ENCODE measurements around the gene JARID2.

JARID2 gene

GRCh38 chr6:15473174-15473573 lies 227.3 kb downstream of the JARID2 start:
- Histone ChIP-seq H3K27ac (no peak overlapping the region), H3K4me1 (peaks cover 20% of the 10 kb centered on the region), H3K9ac (no peak overlapping the region), H3K9me3 (ENCODE audit: control insufficient read depth, low read length) (no peaks in the 10 kb centered on the region), H2AFZ (no peak overlapping the region), H3K36me3 (ENCODE audit: control insufficient read depth, insufficient read depth, low read length) (no peaks in the 10 kb centered on the region), H3K4me2 (ENCODE audit: low read length) (no peak overlapping the region), H3K4me3 (ENCODE audit: low read depth, low read length) (no peak overlapping the region), H3K27me3 (ENCODE audit: control insufficient read depth, insufficient read depth, low read length) (no peaks in the 10 kb centered on the region), H3K79me2 (peaks cover 3% of the 10 kb centered on the region)
- no peak for TF ChIP-seq CTCF (IDR thresholded peaks at IDR 0.05)

- Histone ChIP-seq H3K9me3 (ENCODE audit: control insufficient read depth, low read length) (no peaks in the 10 kb centered on the region), H3K79me2 (peaks cover 3% of the 10 kb centered on the region), H2AFZ (no peak overlapping the region), H3K4me1 (peaks cover 20% of the 10 kb centered on the region), H3K36me3 (ENCODE audit: control insufficient read depth, insufficient read depth, low read length) (no peaks in the 10 kb centered on the region), H3K27me3 (ENCODE audit: control insufficient read depth, insufficient read depth, low read length) (no peaks in the 10 kb centered on the region), H3K4me2 (ENCODE audit: low read length) (no peak overlapping the region), H3K27ac (peak overlapping the region; percentile 33), H3K4me3 (ENCODE audit: low read depth, low read length) (no peak overlapping the region), H3K9ac (no peak overlapping the region)
- no peak for TF ChIP-seq CTCF (IDR thresholded peaks at IDR 0.05)
These were observed 227.9 kb downstream of the JARID2 start for GRCh38 chr6:15473741-15474161.

GRCh38 chr6:15474196-15474595 lies 228.3 kb downstream of the JARID2 start:
- Histone ChIP-seq H3K4me3 (ENCODE audit: low read depth, low read length) (no peak overlapping the region), H2AFZ (no peak overlapping the region), H3K27me3 (ENCODE audit: control insufficient read depth, insufficient read depth, low read length) (no peaks in the 10 kb centered on the region), H3K4me1 (peaks cover 20% of the 10 kb centered on the region), H3K9me3 (ENCODE audit: control insufficient read depth, low read length) (no peaks in the 10 kb centered on the region), H3K36me3 (ENCODE audit: control insufficient read depth, insufficient read depth, low read length) (no peaks in the 10 kb centered on the region), H3K4me2 (ENCODE audit: low read length) (no peak overlapping the region), H3K79me2 (peaks cover 5% of the 10 kb centered on the region), H3K9ac (no peak overlapping the region), H3K27ac (no peak overlapping the region)
- no peak for TF ChIP-seq CTCF (IDR thresholded peaks at IDR 0.05)

- Histone ChIP-seq H3K9me3 (ENCODE audit: control insufficient read depth, low read length) (no peaks in the 10 kb centered on the region), H3K4me3 (ENCODE audit: low read depth, low read length) (no peak overlapping the region), H3K27ac (peak overlapping the region; percentile 70), H3K4me1 (peaks cover 20% of the 10 kb centered on the region), H3K36me3 (ENCODE audit: control insufficient read depth, insufficient read depth, low read length) (no peaks in the 10 kb centered on the region), H3K9ac (no peak overlapping the region), H3K4me2 (ENCODE audit: low read length) (no peak overlapping the region), H3K27me3 (ENCODE audit: control insufficient read depth, insufficient read depth, low read length) (no peaks in the 10 kb centered on the region), H2AFZ (no peak overlapping the region), H3K79me2 (peaks cover 8% of the 10 kb centered on the region)
- TF ChIP-seq CTCF (IDR thresholded peaks at IDR 0.05): no peak
These were observed 229.4 kb downstream of the JARID2 start for GRCh38 chr6:15475261-15475660.

GRCh38 chr6:15475872-15476271 lies 230.0 kb downstream of the JARID2 start:
- no peak for TF ChIP-seq CTCF (IDR thresholded peaks at IDR 0.05)
- Histone ChIP-seq H3K4me1 (peaks cover 20% of the 10 kb centered on the region), H3K9ac (no peak overlapping the region), H3K4me2 (ENCODE audit: low read length) (peak overlapping the region; percentile 23), H3K27ac (peak overlapping the region; percentile 70), H3K4me3 (ENCODE audit: low read depth, low read length) (no peak overlapping the region), H3K27me3 (ENCODE audit: control insufficient read depth, insufficient read depth, low read length) (no peaks in the 10 kb centered on the region), H2AFZ (peak overlapping the region; percentile 23), H3K79me2 (peaks cover 8% of the 10 kb centered on the region), H3K36me3 (ENCODE audit: control insufficient read depth, insufficient read depth, low read length) (no peaks in the 10 kb centered on the region), H3K9me3 (ENCODE audit: control insufficient read depth, low read length) (no peaks in the 10 kb centered on the region)

All from parathyroid adenoma (tissue), 2 donors.